ENCODE measurements around the gene HBQ1. TPM values are rescaled to one million over a fixed set of nuclear protein-coding genes. Genes with fewer than 3 reads are reported as not detected.
"Not testable (repeated sequence)": the region's sequence is repeated elsewhere in the genome, so short reads cannot be mapped to it uniquely, and the experiment has no call there.

Gene HBQ1
- total RNA-seq, 2 donors from 2014 or later = not detected

DNA sequence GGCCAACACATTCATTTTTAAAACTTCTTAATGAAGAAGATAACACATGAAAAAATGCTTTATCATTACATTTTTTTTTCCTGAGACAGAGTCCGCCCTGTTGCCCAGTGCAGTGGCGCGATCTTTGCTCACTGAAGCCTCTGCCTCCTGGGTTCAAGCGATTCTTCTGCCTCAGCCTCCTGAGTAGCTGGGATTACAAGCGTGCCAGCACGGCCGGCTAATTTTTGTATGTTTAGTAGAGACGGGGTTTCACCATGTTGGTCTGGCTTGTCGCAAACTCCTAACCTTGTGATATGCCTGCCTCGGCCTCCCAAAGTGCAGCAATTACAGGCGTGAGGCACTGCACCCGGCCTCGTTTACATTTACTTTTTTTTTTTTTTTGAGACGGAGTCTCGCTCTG lies 13.2 kb downstream of the HBQ1 start:
- Histone ChIP-seq H3K4me3 (no peak overlapping the region), H3K4me1 (replicated peaks) (no peaks in the 10 kb centered on the region), H3K27ac (no peak overlapping the region), H3K9me3 (no peaks in the 10 kb centered on the region), H3K36me3 (peaks cover 11 to 35% of the 10 kb centered on the region in 2 donors), H3K27me3 (replicated peaks; ENCODE audit: insufficient read depth) (no peaks in the 10 kb centered on the region)
- DNase-seq (ENCODE audit: low spot score) = no peak
- TF ChIP-seq POLR2A (IDR thresholded peaks at IDR 0.05) = no peak
- TF ChIP-seq POLR2AphosphoS5 (IDR thresholded peaks at IDR 0.05) = no peak
- TF ChIP-seq, protein P1, sequence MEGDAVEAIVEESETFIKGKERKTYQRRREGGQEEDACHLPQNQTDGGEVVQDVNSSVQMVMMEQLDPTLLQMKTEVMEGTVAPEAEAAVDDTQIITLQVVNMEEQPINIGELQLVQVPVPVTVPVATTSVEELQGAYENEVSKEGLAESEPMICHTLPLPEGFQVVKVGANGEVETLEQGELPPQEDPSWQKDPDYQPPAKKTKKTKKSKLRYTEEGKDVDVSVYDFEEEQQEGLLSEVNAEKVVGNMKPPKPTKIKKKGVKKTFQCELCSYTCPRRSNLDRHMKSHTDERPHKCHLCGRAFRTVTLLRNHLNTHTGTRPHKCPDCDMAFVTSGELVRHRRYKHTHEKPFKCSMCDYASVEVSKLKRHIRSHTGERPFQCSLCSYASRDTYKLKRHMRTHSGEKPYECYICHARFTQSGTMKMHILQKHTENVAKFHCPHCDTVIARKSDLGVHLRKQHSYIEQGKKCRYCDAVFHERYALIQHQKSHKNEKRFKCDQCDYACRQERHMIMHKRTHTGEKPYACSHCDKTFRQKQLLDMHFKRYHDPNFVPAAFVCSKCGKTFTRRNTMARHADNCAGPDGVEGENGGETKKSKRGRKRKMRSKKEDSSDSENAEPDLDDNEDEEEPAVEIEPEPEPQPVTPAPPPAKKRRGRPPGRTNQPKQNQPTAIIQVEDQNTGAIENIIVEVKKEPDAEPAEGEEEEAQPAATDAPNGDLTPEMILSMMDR (IDR thresholded peaks at IDR 0.05) = no peak
- intact Hi-C loops (cut with DNase I) = no loop called here
- WGBS = 92% methylated on average over 15 of the region's 15 CpGs

DNA sequence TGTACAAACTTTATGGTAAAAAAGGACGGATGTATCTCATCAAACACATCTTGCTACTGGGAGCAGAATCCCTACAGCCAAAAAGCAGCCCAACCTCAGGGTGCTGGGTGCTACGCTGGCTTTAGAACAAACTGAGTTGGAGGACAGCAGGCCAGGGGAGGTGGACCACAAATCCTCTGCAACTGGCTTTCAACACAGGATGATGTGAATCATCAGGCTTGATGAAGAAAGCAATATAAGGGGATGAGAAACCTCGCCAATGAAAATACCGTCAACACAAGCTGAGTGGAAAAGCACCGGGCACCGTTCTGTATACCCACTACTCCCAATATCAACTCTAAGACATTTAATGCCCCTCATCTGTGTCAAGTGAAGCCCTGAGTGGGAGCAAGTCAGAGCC lies 14.3 kb downstream of the HBQ1 start:
- intact Hi-C loops (cut with DNase I) = no loop called here
- 96% methylated on average over 6 of the region's 6 CpGs for WGBS
- H3K36me3 ChIP-seq = peaks cover 11 to 33% of the 10 kb centered on the region in 2 donors

DNA sequence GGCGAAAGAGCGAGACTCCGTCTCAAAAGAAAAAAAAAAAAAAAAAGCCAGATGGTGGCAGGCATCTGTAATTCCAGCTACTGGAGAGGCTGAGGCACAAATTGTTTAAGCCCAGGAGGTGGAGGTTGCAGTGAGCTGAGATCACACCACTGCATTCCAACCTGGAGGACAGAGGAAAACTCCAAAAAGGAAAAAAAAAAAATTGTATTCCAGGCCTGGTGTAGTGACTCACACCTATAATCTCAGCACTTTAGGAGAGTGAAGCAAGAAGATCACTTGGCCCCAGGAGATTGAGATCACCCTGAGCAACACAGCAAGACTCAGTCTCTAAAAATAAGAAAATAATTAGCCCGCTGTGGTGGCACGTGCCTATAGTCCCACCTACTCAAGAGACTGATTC lies 20.1 kb downstream of the HBQ1 start:
- H3K4me1 ChIP-seq (replicated peaks) = no peaks in the 10 kb centered on the region
- H3K4me3 ChIP-seq = no peak overlapping the region
- no peaks in the 10 kb centered on the region for H3K27me3 ChIP-seq (replicated peaks; ENCODE audit: insufficient read depth)
- no peak for DNase-seq (ENCODE audit: low spot score)
- intact Hi-C loops (cut with DNase I) = no loop called here
- peaks cover 4 to 13% of the 10 kb centered on the region in 2 donors for H3K36me3 ChIP-seq
- no peak overlapping the region for H3K27ac ChIP-seq
- TF ChIP-seq POLR2A (IDR thresholded peaks at IDR 0.05) (no peak), POLR2AphosphoS5 (IDR thresholded peaks at IDR 0.05) (no peak)
- TF ChIP-seq, protein P1 (IDR thresholded peaks at IDR 0.05) = no peak
- 90% methylated on average over 5 of the region's 5 CpGs for WGBS
- H3K9me3 ChIP-seq = no peaks in the 10 kb centered on the region

More for the DNA sequence above, 14.3 kb downstream of the HBQ1 start:
- TF ChIP-seq, protein P1 (IDR thresholded peaks at IDR 0.05) = no peak
- Histone ChIP-seq H3K4me3 (no peak overlapping the region), H3K27me3 (replicated peaks; ENCODE audit: insufficient read depth) (no peaks in the 10 kb centered on the region), H3K9me3 (no peaks in the 10 kb centered on the region), H3K27ac (no peak overlapping the region), H3K4me1 (replicated peaks) (no peaks in the 10 kb centered on the region)
- DNase-seq (ENCODE audit: low spot score) = no peak

DNA sequence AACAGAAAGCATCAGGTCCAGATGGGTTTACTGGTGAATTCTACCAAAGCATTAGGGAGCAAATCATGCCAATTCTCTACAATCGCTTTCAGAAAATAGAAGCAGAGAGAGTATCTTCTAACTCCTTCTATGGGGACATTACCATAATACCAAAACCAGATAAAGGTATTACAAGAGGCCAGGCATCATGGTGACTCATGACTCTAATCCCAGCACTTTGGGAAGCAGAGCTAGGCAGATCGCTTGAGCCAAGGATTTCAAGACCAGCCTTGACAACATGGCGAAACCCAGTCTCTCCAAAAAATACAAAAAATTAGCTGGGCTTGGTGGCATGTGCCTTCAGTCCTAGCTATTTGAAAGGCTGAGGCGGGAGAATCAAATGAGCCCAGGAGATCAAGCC lies 23.0 kb downstream of the HBQ1 start:
- intact Hi-C loops (cut with DNase I) = no loop called here
- H3K4me1 ChIP-seq (replicated peaks) = no peaks in the 10 kb centered on the region
- H3K27ac ChIP-seq = no peak overlapping the region
- H3K4me3 ChIP-seq = no peak overlapping the region
- peaks cover 4 to 30% of the 10 kb centered on the region in 2 donors for H3K36me3 ChIP-seq
- DNase-seq (ENCODE audit: low spot score) = no peak
- no peaks in the 10 kb centered on the region for H3K27me3 ChIP-seq (replicated peaks; ENCODE audit: insufficient read depth)
- 93% methylated on average over 3 of the region's 4 CpGs for WGBS
- no peak for TF ChIP-seq POLR2A (IDR thresholded peaks at IDR 0.05)
- no peak for TF ChIP-seq POLR2AphosphoS5 (IDR thresholded peaks at IDR 0.05)
- TF ChIP-seq, protein P1 (IDR thresholded peaks at IDR 0.05) = no peak
- no peaks in the 10 kb centered on the region for H3K9me3 ChIP-seq

DNA sequence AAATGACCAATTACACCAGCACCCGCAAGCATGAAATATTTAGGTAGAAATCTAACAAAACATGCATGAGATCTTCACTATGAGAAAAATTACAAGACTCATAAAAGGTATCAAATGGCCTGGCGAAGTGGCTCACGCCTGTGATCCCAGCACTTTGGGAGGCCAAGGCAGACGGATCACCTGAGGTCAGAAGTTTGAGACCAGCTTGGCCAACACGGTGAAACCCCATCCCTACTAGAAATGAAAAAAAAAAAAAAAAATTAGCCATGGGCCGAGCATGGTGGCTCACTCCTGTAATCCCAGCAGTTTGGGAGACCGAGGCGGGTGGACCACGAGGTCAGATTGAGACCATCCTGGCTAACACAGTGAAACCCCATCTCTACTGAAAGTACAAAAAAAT lies 23.8 kb downstream of the HBQ1 start:
- 95% methylated on average over 9 of the region's 9 CpGs for whole genome bisulfite sequencing
- H3K4me1 ChIP-seq (replicated peaks); intact Hi-C loops (cut with DNase I); H3K9me3 ChIP-seq; H3K27ac ChIP-seq; DNase-seq (ENCODE audit: low spot score); H3K4me3 ChIP-seq; H3K27me3 ChIP-seq (replicated peaks; ENCODE audit: insufficient read depth): not testable (repeated sequence)
- peaks cover 4 to 30% of the 10 kb centered on the region in 2 donors for H3K36me3 ChIP-seq

DNA sequence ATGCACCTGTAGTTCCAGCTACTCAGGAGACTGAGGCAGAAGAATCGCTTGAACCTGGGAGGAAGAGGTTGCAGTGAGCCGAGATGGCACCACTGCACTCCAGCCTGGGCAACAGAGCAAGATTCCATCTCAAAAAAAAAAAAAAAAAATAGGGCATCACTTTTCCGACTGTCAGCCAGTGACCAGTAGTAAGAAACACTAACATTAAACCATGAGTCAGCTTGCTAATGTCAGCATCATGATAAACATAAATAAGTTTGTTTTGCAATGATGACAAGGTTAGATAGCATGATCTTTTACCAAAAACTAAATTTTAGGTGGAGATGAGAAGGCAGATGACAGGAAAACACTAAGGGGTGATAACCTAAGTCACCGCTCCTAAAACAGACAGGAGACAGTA lies 29.1 kb downstream of the HBQ1 start:
- DNase-seq (ENCODE audit: low spot score); intact Hi-C loops (cut with DNase I); H3K27ac ChIP-seq; H3K4me3 ChIP-seq; H3K4me1 ChIP-seq (replicated peaks); H3K27me3 ChIP-seq (replicated peaks; ENCODE audit: insufficient read depth); H3K9me3 ChIP-seq: not testable (repeated sequence)
- peaks cover 4 to 27% of the 10 kb centered on the region in 2 donors for H3K36me3 ChIP-seq
- 85% methylated on average over 4 of the region's 4 CpGs for WGBS

DNA sequence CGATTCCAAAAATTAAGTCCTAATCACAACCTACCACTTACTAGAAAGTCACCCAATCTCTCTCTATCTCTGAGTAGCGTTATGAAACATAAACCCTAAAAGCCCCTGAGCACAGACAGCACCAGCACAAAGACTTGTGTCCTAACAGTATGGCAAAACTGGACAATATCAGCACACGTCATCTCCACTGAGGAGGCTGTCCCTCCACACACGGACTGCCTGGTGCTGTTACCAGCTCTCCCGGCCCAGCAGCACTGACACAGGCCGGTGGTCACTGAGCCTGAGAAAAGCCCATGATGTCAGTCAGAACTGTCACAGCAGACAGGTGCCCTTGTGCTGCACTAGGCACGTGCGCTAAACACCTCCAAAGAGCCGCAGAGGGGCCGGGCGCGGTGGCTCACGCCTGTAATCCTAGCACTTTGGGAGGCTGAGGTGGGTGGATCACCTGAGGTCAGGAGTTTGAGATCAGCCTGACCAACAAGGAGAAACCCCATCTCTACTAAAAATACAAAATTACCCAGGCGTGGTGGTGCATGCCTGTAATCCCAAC lies 31.4 kb downstream of the HBQ1 start:
- H3K9me3 ChIP-seq; H3K27ac ChIP-seq; DNase-seq (ENCODE audit: low spot score); H3K36me3 ChIP-seq; H3K4me1 ChIP-seq (replicated peaks); H3K27me3 ChIP-seq (replicated peaks; ENCODE audit: insufficient read depth); H3K4me3 ChIP-seq; intact Hi-C loops (cut with DNase I): not testable (repeated sequence)
- 85% methylated on average over 14 of the region's 14 CpGs for WGBS

Data from prostate gland (tissue), 2 donors.